ENCODE results near the gene MED12L. TPM values are rescaled to one million over a fixed set of nuclear protein-coding genes. Genes with fewer than 3 reads are reported as not detected.

MED12L gene
- total RNA-seq, 4 donors from 2014 or later: 0.12 to 0.77 (median 0.21) TPM

DNA sequence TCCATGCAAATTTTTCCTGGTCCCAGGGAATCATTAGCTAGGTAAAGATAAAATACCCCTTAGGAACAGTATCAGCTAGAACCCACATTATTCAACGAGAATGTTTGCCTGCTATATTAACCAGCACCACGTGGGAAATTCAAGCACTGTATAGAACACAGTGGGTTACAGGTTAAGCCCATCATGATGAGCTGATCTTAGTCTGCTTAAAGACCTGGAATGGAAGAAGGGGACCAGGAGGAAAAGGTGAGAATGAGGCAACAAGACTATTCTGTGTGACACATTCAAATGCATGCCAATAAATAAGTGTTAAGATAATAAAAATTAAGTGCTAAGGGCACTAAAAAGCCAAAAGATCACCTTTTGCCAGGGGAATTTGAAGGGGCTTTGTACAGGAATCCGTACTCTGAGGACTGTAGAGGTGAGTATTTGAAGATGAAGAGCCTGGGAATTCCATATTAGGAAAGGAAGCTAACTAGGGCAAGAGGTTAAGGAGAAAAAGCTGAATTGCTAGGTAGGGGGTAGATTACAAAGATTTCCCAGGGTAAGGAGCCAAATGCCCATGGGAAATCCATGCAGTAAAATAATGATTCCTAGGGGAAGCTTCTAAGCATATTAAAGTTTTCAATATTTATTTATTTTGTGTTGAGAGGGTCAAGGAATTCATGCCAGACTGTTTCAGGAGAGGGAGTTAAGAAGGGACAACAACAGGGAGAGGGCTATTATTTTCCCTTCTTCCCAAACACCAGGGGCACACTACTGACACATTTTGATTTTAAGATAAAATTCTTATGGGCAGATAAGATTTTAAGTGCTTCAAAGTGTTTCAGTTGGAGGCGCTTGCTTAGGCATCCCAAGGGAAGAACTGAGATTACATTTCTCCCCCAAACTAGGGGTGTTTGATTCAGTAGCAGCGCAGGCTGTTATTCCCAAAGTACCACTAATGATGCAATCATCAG is 2.3 kb upstream of the MED12L start:
- WGBS, 2 donors (ENCODE audit: low coverage in 1 of 2): 48 to 57% methylated on average over 3 to 5 of the region's 5 CpGs
- TF ChIP-seq EP300 (IDR thresholded peaks at IDR 0.05) (no peak), POLR2A (IDR thresholded peaks at IDR 0.05) (no peak)
- H3K27ac ChIP-seq: no peak overlapping the region
- H3K27me3 ChIP-seq: peaks cover 35% of the 10 kb centered on the region
- no peaks in the 10 kb centered on the region for H3K36me3 ChIP-seq
- no peak for ATAC-seq
- H3K4me1 ChIP-seq: peaks cover 0 to 27% (median 14%) of the 10 kb centered on the region in 3 donors
- no peaks in the 10 kb centered on the region for H3K9me3 ChIP-seq
- H3K4me3 ChIP-seq: no peak overlapping the region

DNA sequence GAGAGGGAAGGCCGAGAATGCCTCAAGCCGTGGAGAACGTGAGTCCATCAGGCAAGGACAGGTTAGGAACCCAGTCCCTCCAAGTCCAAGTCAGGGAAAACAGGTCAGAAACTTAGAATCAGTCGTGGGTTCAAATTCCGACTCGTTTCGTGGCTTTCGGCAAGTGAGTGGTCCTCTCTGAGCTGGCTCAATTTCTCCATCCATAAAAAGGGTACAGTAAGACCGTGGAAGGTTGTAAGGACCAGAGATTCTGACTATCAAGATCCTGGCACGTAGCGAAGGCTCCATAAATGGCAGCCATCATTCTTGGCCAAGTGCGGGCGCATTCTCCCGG is 604 bp upstream of the MED12L start:
- peaks cover 0 to 27% (median 14%) of the 10 kb centered on the region in 3 donors for H3K4me1 ChIP-seq
- peak overlapping the region in 1 of 4 donors; percentile 71 for H3K27ac ChIP-seq
- H3K27me3 ChIP-seq: peaks cover 29% of the 10 kb centered on the region
- H3K9me3 ChIP-seq: no peaks in the 10 kb centered on the region
- TF ChIP-seq POLR2A (IDR thresholded peaks at IDR 0.05) (no peak), EP300 (IDR thresholded peaks at IDR 0.05) (no peak), POLR2AphosphoS5 (IDR thresholded peaks at IDR 0.05) (no peak)
- TF ChIP-seq, protein P1, sequence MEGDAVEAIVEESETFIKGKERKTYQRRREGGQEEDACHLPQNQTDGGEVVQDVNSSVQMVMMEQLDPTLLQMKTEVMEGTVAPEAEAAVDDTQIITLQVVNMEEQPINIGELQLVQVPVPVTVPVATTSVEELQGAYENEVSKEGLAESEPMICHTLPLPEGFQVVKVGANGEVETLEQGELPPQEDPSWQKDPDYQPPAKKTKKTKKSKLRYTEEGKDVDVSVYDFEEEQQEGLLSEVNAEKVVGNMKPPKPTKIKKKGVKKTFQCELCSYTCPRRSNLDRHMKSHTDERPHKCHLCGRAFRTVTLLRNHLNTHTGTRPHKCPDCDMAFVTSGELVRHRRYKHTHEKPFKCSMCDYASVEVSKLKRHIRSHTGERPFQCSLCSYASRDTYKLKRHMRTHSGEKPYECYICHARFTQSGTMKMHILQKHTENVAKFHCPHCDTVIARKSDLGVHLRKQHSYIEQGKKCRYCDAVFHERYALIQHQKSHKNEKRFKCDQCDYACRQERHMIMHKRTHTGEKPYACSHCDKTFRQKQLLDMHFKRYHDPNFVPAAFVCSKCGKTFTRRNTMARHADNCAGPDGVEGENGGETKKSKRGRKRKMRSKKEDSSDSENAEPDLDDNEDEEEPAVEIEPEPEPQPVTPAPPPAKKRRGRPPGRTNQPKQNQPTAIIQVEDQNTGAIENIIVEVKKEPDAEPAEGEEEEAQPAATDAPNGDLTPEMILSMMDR (IDR thresholded peaks at IDR 0.05): no peak
- H3K4me3 ChIP-seq: peak overlapping the region; percentile 52 to 68
- no peak for ATAC-seq
- WGBS, 2 donors (ENCODE audit: low coverage in 1 of 2): 51% methylated on average over 3 of the region's 14 CpGs; no CpG with 5 or more reads in 1 of the 2 donors
- H3K36me3 ChIP-seq: no peaks in the 10 kb centered on the region

DNA sequence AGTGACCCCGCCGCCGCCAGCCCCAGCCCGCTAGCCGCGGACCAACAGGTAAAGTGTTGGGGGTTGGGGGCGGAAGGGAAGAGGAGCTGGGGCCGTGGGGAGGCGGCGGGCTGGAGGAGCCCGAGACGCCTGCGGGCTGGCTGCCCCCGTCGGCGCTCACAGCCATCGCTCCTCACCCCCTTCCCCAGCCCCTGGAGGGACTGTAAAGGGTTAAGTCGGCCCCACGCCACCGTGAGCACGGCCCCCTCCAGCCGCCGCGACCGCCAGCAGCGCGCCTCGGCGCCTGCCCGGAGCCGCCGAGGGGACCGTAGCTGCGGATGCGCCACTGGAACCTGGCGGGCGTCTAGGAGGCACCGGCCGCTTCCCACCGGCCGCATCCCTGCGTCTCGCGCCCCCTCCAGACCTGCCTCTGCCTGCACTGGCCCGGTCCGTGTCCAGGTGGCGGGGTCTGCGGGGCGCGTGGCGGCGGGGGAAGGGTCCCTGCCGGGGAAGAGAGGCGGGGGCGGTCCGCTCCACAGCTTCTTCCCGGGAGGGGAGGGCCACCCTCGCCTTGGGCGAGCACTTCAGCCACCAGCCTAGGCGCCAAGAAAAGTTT is 522 bp downstream of the MED12L start:
- WGBS, 2 donors (ENCODE audit: low coverage in 1 of 2): 0% methylated on average over 10 of the region's 60 CpGs; no CpG with 5 or more reads in 1 of the 2 donors
- Histone ChIP-seq H3K27ac (peak overlapping the region in 2 of 4 donors; percentile 65 to 71), H3K4me3 (peak overlapping the region; percentile 52 to 68), H3K36me3 (no peaks in the 10 kb centered on the region), H3K4me1 (peaks cover 0 to 27% (median 14%) of the 10 kb centered on the region in 3 donors), H3K27me3 (peaks cover 27% of the 10 kb centered on the region), H3K9me3 (no peaks in the 10 kb centered on the region)
- peak; percentile 38 for ATAC-seq
- no peak for TF ChIP-seq EP300 (IDR thresholded peaks at IDR 0.05)
- no peak for TF ChIP-seq POLR2A (IDR thresholded peaks at IDR 0.05)
- TF ChIP-seq, protein P1 (IDR thresholded peaks at IDR 0.05): no peak
- no peak for TF ChIP-seq POLR2AphosphoS5 (IDR thresholded peaks at IDR 0.05)

DNA sequence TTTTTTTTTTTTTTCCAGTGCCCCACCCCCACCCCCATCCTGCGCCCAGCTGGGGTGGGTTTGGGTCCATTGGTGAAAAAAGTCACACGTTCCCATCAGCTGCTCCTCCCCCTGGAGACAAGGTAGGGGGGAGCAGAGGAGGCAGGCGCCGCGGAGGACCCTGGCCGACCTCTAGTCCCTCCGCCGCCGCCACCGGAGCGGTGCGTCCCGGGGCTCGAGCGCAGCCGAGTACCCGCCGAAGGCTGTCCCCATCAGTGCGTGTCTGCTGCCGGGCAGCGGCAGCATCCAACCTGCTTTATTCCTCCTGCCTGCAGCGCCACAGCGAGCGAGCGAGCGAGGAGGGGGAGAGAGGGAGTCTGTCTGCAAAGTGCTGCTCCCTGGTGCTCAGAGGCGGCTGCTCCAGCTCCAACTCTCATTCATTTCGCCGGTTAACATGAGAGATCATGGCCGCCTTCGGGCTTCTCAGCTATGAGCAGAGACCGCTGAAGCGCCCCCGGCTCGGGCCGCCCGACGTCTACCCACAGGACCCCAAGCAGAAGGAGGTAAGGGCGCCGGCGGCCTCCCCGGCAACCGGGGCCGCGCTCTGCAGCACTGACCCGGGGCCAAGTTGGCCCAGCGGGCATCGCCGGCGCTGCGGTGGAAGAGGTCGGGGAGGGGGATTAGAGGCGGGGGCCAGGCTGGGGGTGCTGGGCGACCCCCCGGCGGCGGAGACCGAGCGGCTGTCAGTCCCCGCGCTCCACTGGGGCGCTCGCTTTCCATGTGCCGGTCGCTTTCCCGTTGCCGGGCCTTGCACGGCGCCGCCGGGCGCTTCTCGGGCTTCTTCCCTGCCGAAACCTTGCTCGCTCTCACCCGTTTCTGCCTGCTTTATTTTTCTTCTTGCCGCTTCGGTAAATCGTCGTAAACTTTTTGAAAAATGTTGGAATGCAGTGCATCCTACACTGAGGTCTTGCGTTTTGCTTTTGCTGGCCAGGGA is 1.3 kb downstream of the MED12L start:
- TF ChIP-seq EP300 (IDR thresholded peaks at IDR 0.05): no peak
- TF ChIP-seq, protein P1 (IDR thresholded peaks at IDR 0.05): peak in 3 of 4 experiments; percentile 30 to 57 (median 36)
- peak overlapping the region in 3 of 4 donors; percentile 52 to 71 (median 65) for H3K27ac ChIP-seq
- 7% methylated on average over 7 of the region's 81 CpGs; no CpG with 5 or more reads in 1 of the 2 donors for WGBS, 2 donors (ENCODE audit: low coverage in 1 of 2)
- H3K9me3 ChIP-seq: no peaks in the 10 kb centered on the region
- ATAC-seq: peak; percentile 79
- peaks cover 23% of the 10 kb centered on the region for H3K27me3 ChIP-seq
- peaks cover 0 to 27% (median 14%) of the 10 kb centered on the region in 3 donors for H3K4me1 ChIP-seq
- no peaks in the 10 kb centered on the region for H3K36me3 ChIP-seq
- H3K4me3 ChIP-seq: peak overlapping the region; percentile 52 to 68

Measured in gastroesophageal sphincter (tissue), 4 donors.